ENCODE measurements around the gene CSNK2A2.

Gene CSNK2A2

GRCh38 chr16:58198022-58198683 is at the start of gene CSNK2A2:
Gene CSNK2A2, minus strand, starts transcription at chr16:58198106. Its CDS starts 370 bp downstream, at chr16:58197736.
- DNase-seq (ENCODE audit: low read depth) = peak; percentile 56

DNA sequence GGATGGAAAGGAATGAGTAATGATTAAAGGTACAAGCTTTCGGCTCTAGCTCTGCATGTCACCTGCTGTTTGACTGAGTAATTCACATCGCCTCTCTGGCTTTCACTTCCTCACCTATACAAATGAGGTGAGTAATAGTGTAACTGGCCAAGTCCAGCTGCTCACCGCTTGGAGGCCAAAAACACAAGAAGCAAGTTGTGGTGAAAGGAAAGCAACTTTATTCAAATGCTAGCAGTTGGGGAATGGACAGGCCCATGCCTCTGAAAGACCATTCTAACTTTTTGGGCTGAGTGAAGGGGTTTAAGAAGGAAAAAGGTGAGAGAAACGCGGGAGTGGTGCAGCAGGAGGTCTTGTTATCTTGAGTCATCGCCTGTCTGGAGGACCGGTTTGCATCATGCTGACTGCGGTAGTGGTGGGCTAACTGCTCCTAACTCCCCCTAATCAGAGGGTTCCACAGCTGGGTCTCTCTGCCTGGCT is 45.7 kb upstream of the CSNK2A2 start:
- no peak for DNase-seq (ENCODE audit: low read depth)

DNA sequence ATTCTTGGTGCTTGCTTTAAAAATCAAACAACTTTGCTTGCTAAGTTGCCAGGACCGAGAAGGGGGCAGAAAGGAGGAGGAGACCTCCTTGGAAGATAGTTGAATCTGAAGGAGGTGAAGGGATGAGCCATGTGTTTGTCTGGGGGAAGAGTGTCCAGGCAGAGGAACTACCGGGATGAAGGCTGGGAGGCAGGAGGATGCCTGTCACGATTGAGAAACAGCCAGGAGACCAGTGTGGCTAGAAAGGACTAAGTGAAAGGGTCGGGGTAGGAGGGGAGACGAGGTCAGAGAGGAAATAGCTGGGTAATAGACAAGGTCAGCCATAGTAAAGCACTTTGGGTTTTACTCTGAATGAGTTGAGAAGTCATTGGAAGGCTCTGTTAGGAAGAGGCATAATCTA is 38.9 kb upstream of the CSNK2A2 start:
- DNase-seq (ENCODE audit: low read depth) = no peak

DNA sequence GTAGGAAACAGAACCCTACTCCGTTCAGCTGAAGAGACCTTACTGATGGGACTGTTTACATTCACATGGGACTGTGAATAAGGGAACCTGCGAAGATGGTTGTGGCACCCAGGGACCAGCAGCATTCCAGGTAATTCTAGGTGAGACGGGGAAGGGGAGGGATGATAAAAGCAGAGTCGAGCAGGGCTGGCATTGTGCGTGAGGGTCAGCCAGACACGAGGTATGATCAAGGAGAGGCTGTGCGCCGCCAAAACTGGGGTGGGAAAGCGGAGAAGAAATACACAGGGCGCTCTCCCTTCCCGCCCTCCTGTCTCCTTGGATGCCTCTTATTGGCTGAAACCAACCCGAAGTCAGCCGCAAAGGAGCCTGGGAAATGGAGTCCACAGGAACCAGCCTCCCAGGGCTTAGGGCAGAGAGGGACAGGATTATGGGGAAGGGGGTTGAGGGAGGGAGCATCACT is 38.4 kb upstream of the CSNK2A2 start:
- peak; percentile 16 for DNase-seq (ENCODE audit: low read depth)

GRCh38 chr16:58235663-58236062 is 37.8 kb upstream of the CSNK2A2 start:
- no peak for DNase-seq (ENCODE audit: low read depth)

DNA sequence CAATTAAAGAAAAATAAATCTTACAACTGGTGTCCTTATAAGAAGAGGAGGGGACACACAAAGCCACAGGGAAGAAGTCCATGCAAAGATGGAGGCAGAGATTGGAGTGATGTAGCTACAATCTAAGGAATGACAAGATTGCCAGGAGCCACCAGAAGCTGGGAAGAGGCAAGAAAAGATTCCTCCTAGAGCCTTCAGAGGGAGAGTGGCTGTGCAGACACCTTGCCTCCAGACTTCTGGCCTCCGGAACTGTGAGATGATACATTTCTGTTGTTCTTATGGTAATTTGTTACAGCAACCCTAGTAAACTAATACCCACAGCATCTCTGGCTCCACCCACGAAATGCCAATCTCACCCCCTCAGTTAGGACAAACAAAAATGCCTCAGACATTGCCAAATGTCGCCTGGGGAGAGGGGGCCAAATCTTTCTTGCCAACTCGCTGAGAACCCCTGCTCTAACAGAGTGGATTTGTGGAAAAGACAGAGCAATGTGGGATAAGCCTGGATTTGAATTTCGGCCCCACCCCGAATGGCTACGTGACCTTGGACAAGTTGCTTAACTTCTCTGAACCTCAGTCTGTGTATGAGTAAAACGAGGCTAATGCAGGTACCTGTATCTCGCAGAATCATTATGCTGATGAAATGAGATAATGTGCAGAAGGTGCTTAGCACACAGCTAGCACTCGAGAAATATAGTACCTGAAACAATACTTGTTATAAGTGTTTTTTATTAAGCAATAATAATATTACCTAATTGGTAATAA is 37.1 kb upstream of the CSNK2A2 start:
- no peak for DNase-seq (ENCODE audit: low read depth)

DNA sequence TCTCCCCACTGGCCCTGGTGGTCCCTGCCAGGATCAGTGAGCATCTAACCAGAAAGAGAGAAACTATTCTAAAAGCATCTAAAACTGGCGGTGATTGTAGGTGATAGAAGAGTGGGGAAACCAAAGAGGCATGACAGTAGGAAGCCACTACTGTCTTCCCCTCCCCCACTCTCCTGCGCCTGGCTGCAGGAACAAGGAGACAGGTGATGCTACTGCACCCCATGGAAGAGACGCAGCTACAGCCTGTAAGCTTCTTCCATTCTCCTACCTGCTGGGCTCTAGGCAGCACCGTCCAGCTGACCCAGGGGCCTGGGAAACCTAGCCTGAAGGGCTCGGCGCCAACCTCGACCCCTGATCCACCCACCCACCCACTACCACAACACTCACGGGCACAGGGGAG is 32.4 kb upstream of the CSNK2A2 start:
- no peak for DNase-seq (ENCODE audit: low read depth)

GRCh38 chr16:58226790-58227189 is 28.9 kb upstream of the CSNK2A2 start:
- no peak for DNase-seq (ENCODE audit: low read depth)

- no peak for DNase-seq (ENCODE audit: low read depth)
Measured at GRCh38 chr16:58225965-58226602, 28.2 kb upstream of the CSNK2A2 start.

DNA sequence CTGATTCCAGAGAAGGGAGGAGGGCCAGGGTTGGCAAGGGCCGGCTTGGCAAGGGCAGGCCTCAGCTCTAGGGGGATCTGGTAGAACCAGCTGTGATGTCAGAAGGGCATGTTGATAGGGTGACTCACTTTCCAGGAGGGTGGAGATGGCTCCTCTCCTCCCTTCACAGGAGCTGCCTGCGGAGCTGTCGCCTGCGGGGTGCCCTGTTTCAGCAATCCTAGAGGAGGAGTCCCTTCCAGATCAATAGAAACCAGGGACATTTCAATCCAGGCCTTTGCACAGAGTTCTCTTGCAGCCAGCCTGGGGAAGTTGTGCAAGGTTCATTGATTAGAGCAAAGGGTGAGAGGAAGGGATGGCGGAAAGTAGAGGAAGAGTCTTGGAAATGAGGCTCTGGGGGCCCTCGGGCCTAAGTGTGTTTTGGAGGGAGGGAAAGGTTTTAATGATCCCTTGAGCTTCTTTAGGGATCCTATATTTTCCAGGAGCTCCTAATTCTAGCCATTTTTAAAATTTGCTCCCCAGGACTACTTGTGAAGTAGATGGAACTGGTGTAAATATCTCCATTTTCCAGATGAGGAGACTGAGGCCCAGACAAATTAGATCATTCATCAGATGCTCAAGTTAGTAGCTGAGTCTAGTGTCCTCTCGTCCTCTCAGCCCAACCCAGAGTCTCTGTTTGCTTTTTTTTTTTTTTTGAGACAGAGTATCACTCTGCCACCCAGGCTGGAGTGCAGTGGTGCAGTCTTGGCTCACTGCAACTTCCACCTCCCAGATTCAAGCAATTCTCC is 24.8 kb upstream of the CSNK2A2 start:
- no peak for DNase-seq (ENCODE audit: low read depth)

- DNase-seq (ENCODE audit: low read depth) = no peak
Measured at GRCh38 chr16:58219432-58219831, 21.5 kb upstream of the CSNK2A2 start.

- DNase-seq (ENCODE audit: low read depth) = no peak
Measured at GRCh38 chr16:58218786-58219185, 20.9 kb upstream of the CSNK2A2 start.

- no peak for DNase-seq (ENCODE audit: low read depth)
Measured at GRCh38 chr16:58217311-58217925, 19.5 kb upstream of the CSNK2A2 start.

DNA sequence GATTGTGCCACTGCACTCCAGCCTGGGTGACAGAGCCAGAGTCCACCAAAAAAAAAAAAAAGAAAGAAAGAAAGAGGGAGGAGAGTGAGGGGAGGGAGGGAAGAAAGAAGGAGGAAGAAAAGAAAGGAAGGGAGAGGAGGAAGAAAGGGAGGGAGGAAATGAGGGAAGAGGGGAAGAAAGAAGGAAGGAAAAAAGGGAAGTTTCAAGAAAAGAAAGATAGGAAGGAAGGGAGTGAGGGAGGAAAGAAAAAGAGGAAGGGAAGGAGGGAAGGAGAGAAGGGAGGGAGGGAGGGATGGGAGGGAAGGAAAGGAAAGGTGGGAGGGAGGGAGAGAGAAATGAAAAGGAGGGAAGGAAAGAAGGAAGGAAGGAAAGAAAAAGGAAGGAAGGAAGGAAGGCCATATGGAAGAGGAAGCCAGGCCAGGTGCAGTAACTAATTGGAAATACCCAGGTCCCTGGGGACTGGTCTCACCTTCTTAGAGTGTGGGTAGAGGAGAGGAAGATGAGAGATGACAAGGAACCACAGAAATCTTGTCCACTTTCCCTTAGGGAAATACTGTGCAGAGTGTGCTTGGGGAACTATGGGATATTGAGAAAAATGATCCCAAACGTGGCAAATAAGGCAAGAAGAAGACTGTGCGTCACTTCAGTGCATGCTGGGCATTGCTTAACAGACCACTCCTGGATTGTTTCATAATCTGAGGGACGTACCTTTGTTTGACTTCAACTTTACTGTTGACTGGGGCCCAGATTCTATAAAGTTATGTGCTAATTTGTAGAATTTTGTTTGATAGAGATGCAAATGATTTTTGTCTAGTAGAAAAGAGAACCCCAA is 15.1 kb upstream of the CSNK2A2 start:
- DNase-seq (ENCODE audit: low read depth) = no peak

DNA sequence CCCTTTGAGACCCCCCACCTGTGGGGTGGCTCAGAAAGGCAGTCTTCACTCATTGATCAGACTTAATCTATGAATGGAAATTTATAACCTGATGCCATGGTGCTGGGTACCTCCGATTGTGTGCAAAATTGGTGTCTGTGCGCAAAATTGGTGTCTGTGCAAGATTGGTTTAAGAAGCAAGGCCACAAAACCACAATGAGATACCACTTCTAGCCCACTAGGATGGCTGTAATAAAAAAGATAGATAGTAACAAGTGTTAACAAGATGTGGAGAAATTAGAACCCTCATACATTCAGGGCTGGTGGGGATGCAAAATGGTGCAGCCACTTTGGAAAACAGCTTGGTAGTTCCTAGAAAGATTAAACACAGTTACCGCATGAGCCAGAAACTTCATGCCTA is 13.9 kb upstream of the CSNK2A2 start:
- DNase-seq (ENCODE audit: low read depth) = no peak

DNA sequence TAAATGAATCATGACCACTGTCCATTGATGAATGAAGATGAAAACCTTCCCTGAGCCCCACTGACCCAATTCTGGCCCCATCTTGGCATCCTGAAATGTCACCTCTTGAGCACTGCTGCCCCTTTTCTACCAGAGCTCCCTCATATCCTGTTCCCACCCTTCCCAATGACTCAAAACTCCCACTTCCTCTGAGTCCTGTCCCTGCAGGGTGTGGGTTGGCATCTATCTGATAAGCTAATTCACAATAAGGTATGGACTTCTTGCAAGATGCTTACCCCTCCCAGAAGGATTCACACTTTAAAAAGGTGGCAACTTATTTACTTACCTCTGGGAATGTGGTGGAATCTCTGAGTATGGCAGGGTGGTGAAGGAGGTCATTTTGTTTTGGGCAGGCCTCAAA is 13.3 kb upstream of the CSNK2A2 start:
- DNase-seq (ENCODE audit: low read depth) = no peak

GRCh38 chr16:58205276-58206036 is 7.5 kb upstream of the CSNK2A2 start:
- DNase-seq (ENCODE audit: low read depth) = no peak

DNA sequence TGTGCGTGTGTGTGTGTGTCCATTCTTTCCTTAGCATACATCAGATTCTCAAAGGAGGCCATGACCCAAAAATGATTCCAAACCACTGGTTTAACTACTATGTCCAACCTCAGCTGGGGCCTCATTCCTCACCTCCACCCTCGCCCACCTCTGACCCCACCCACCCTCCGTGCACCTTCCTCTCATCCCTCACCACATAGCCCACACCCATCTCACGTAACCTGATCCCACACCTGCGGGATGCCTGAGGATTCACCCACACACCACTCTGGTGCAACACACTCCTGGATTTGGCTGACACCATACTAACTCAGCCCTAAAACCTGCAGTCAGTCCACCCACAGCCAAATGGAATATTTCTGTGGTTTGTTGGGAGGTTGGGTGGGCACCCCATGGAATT is 3.3 kb upstream of the CSNK2A2 start:
- DNase-seq (ENCODE audit: low read depth) = no peak

DNA sequence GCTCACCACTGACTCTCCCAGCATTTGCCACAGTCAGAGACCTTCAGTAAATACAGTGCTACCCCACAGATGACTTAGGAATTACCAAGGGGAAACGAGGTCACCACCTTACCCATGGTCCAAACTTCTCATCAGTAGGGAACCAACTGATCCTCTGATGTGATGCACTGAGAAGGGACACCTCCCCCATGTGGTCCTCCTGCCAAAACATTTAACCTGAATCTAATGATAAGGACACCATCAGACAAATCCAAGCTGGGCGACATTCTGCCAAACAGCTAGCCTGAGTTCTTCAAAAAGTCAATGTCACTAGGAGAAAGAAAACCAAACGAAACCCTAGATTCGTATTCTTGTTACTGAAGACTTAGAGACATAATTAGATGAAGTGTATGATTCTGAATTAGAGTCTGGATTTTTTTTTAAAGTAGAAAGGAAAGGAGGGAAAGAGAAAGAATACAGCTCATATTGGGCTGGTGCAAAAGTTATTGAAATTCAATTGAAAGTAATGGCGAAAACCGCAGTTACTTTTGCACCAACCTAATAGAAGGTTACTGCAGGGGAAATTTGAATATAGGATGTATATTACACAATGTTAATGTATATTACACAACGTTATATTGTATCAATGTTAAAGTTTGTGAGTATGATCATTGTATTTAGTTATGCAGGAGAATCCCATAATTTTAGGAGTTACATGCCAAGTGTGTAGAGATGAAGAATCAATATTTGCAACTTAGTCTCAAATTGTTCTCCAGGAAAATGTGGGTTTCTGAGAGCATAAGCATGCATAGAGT is 2.3 kb upstream of the CSNK2A2 start:
- no peak for DNase-seq (ENCODE audit: low read depth)
